Neutrophil (primary cell): ENCODE measurements around the gene COL18A1.

Experiments used
- H3K27ac ChIP-seq: fragments of 200-600 bp; sonication (generic); 2 replicates; pipeline ENCODE4 v1.5.1; 2016; ENCODE audit warnings: mild to moderate bottlenecking, moderate library complexity
- H3K27me3 ChIP-seq: fragments of 200-600 bp; sonication (generic); 2 replicates; pipeline ENCODE4 v1.6.0; 2016; ENCODE audit warnings: mild to moderate bottlenecking
- H3K36me3 ChIP-seq: fragments of 200-600 bp; sonication (generic); 2 replicates; pipeline ENCODE4 v1.5.1; 2017
- H3K4me1 ChIP-seq, 2 experiments: fragments of 200-600 bp in 1 of 2; sonication (generic) in 1 of 2; 1 replicate in 1 of 2; 2 replicates in 1 of 2; pipeline versions ENCODE4 v1.5.1 to v1.6.1; 2013 to 2016; ENCODE audit warnings: low read depth in 1 of 2, low read length in 1 of 2, mild to moderate bottlenecking in 1 of 2, moderate library complexity in 1 of 2; ENCODE audit not compliant: control insufficient read depth in 1 of 2, insufficient read depth in 1 of 2
- H3K4me3 ChIP-seq, 2 experiments: fragments of 200-600 bp in 1 of 2; sonication (generic) in 1 of 2; 1 replicate in 1 of 2; 2 replicates in 1 of 2; pipeline ENCODE4 v1.5.1; 2013 to 2016; ENCODE audit warnings: low read depth in 1 of 2, low read length in 1 of 2, mild to moderate bottlenecking in 1 of 2, moderate library complexity in 1 of 2
- H3K9me3 ChIP-seq: fragments of 200-600 bp; sonication (generic); 2 replicates; pipeline ENCODE4 v1.5.1; 2016
- TF ChIP-seq, protein P1 (sequence below): fragments of 200-600 bp; sonication (generic); IDR thresholded peaks from 2 replicates; pipeline ENCODE4 v1.5.1; 2016; ENCODE audit warnings: antibody characterized with exemption

Gene COL18A1

DNA sequence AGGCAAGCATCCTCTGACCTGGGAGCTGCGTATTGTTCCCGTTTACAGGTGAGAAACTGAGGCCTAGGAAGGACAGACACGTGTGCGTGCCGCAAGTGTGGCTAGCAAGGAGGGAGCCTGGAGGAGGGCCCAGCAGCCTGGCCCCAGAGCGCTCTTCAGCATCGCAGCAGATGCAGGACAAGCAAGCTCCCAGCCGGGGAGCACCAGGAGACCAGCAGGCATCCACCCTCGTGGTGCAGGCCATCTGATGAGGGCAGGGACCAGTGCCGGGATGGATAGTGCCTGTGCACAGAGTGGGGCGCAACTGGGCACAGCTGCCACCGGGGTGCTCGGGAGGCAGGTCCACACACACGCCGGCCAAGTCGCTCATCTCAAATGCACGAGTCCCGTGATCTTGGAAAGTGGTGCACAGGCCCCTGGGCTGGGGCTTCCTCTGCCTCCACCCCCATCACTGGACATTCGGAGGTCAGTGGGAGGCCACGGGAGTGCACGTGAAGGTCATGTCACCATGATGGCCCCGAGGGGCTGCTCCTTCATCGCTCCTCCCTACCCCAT lies 55.1 kb downstream of the COL18A1 start:
- Histone ChIP-seq H3K27ac (no peak overlapping the region), H3K27me3 (peaks cover 41% of the 10 kb centered on the region), H3K4me1 (no peaks in the 10 kb centered on the region), H3K36me3 (no peaks in the 10 kb centered on the region), H3K4me3 (no peak overlapping the region), H3K9me3 (no peaks in the 10 kb centered on the region)
- TF ChIP-seq, protein P1, sequence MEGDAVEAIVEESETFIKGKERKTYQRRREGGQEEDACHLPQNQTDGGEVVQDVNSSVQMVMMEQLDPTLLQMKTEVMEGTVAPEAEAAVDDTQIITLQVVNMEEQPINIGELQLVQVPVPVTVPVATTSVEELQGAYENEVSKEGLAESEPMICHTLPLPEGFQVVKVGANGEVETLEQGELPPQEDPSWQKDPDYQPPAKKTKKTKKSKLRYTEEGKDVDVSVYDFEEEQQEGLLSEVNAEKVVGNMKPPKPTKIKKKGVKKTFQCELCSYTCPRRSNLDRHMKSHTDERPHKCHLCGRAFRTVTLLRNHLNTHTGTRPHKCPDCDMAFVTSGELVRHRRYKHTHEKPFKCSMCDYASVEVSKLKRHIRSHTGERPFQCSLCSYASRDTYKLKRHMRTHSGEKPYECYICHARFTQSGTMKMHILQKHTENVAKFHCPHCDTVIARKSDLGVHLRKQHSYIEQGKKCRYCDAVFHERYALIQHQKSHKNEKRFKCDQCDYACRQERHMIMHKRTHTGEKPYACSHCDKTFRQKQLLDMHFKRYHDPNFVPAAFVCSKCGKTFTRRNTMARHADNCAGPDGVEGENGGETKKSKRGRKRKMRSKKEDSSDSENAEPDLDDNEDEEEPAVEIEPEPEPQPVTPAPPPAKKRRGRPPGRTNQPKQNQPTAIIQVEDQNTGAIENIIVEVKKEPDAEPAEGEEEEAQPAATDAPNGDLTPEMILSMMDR: no peak

DNA sequence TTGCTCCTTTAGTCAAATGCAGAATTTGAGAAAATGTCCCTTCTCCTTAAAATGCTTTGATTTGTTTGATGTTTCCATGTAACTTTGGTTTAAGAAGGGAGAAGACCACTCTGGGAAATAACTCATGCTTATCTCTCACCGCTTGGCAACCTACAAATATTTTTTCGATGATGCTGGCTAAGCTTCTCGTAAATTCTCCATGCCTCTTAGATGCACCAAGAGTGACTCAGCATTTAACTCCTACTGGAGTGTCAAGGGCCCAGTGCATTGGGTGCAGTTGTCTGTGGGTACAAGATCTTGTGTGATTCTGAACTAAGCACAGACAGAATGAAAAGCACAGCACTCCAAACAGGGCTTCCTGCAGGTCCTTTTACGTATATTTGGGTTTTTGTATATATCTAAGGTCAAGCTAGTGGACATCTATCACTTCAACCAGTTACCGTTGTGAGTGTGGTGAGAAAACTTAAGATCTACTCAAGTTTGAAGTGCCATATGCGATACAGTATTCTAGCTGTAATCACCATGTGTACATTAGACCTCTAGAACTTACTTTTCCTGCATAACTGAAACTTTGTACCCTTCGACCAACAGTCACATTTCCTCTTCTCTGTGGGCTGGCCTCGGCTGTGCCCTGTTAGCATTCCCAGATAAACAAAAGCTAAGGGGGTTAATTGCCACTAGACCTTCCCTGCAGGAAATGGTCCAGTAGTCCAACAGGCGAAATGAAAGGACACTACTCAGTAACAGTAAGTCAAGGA lies 55.8 kb downstream of the COL18A1 start:
- Histone ChIP-seq H3K27ac (no peak overlapping the region), H3K27me3 (peaks cover 35% of the 10 kb centered on the region), H3K4me3 (no peak overlapping the region), H3K4me1 (no peaks in the 10 kb centered on the region), H3K36me3 (no peaks in the 10 kb centered on the region), H3K9me3 (no peaks in the 10 kb centered on the region)
- TF ChIP-seq, protein P1: no peak

DNA sequence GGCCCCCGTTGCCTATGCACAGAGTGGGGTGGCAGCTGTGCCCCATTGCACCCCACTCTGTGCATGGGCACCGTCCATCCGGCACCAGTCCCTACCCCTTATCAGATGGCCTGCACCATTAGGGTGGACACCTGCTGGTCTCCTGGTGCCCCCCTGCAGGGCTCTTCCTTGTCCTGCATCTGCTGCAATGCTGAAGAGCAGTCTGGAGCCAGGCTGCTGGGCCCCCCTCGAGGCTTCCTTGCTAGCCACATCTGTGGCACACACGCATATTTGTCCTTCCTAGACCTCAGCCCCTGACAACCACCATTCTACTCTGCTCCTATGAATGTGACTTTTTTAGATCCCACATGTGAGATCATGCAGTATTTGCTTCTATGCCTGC lies 56.4 kb downstream of the COL18A1 start:
- Histone ChIP-seq H3K9me3 (no peaks in the 10 kb centered on the region), H3K27me3 (peaks cover 30% of the 10 kb centered on the region), H3K4me3 (no peak overlapping the region), H3K27ac (no peak overlapping the region), H3K36me3 (no peaks in the 10 kb centered on the region), H3K4me1 (no peaks in the 10 kb centered on the region)
- TF ChIP-seq, protein P1: no peak

DNA sequence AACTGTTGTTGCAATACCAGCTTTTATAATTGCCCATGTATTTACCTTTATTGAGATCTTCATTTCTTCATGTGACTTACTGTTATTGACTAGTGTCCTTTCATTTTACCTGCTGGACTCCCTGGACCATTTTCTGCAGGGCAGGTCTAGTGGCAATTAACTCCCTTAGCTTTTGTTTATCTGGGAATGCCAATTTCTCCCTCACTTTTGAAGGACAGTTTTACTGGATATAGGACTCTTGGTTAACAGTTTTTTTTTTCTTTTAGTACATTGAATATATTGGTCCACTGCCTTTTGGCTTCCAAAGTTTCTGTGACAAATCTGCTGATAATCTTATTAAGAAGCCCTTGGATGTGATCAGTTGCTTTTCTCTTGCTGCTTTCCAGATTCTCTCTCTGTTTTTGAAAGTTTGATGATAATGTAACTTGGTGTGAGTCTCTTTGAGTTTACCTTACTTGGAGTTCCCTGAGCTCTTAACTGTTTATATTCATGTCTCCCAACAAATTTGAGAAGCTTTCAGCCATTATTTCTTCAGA lies 56.9 kb downstream of the COL18A1 start:
- H3K9me3 ChIP-seq: no peaks in the 10 kb centered on the region
- H3K27ac ChIP-seq: no peak overlapping the region
- no peak overlapping the region for H3K4me3 ChIP-seq
- no peaks in the 10 kb centered on the region for H3K4me1 ChIP-seq
- TF ChIP-seq, protein P1: no peak
- no peaks in the 10 kb centered on the region for H3K36me3 ChIP-seq
- peaks cover 27% of the 10 kb centered on the region for H3K27me3 ChIP-seq

DNA sequence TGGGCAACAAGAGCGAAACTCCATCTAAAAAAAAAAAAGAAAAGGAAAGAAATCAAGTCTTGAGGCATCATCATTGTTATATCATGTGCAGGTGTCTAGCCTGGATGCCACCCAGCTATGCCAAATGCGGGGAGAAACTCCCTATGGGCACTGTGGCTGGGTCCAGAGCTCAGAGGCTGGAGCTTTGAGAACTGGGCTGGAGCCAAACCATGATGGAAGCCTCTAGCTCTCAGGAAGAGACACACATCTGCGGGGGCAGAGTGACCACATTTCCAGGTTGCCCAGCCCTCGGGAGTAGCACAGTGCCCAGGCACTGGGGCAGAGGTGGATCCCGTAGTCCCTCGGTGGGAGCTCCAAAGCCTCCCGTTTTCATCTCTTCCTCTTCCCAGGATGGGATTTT lies 58.9 kb downstream of the COL18A1 start:
- no peak overlapping the region for H3K4me3 ChIP-seq
- H3K36me3 ChIP-seq: no peaks in the 10 kb centered on the region
- H3K9me3 ChIP-seq: no peaks in the 10 kb centered on the region

More for the DNA sequence above, 58.9 kb downstream of the COL18A1 start:
- peaks cover 27% of the 10 kb centered on the region for H3K27me3 ChIP-seq
- H3K4me1 ChIP-seq: no peaks in the 10 kb centered on the region
- TF ChIP-seq, protein P1: no peak
- no peak overlapping the region for H3K27ac ChIP-seq
